Hepatocyte (in vitro differentiated cells): ENCODE measurements around the gene CABP1. TPM values are rescaled to one million over a fixed set of nuclear protein-coding genes. Genes with fewer than 3 reads are reported as not detected.

ENCODE experiments used
- DNase-seq: peaks from one replicate; pipeline ENCODE4 v3.0.0-alpha.2; 2016; ENCODE audit warnings: low spot score
- H2AFZ ChIP-seq: fragments of 200-600 bp; sonication (generic); 2 replicates; pipeline ENCODE4 v1.6.0; 2016; ENCODE audit warnings: antibody characterized with exemption, mild to moderate bottlenecking
- H3K27ac ChIP-seq: fragments of 200-600 bp; sonication (generic); 2 replicates; pipeline ENCODE4 v1.5.1; 2016; ENCODE audit warnings: mild to moderate bottlenecking
- H3K27me3 ChIP-seq: fragments of 200-600 bp; sonication (generic); 2 replicates; pipeline ENCODE4 v1.6.1; 2016
- H3K36me3 ChIP-seq: fragments of 200-600 bp; sonication (generic); replicated peaks from 2 replicates; pipeline ENCODE4 v1.5.1; 2016; ENCODE audit warnings: low read depth; ENCODE audit not compliant: insufficient read depth
- H3K4me1 ChIP-seq: fragments of 200-600 bp; sonication (generic); 2 replicates; pipeline ENCODE4 v1.5.1; 2016; ENCODE audit warnings: mild to moderate bottlenecking, moderate library complexity; ENCODE audit not compliant: insufficient read depth
- H3K4me2 ChIP-seq: fragments of 200-600 bp; sonication (generic); 2 replicates; pipeline ENCODE4 v1.6.0; 2016
- H3K4me3 ChIP-seq: fragments of 200-600 bp; sonication (generic); 2 replicates; pipeline ENCODE4 v1.5.1; 2016; ENCODE audit warnings: mild to moderate bottlenecking
- H3K79me2 ChIP-seq: fragments of 200-600 bp; sonication (generic); 2 replicates; pipeline ENCODE4 v1.6.0; 2017; ENCODE audit warnings: mild to moderate bottlenecking
- H3K9me2 ChIP-seq: fragments of 200-600 bp; sonication (generic); replicated peaks from 2 replicates; pipeline ENCODE4 v1.6.0; 2017; ENCODE audit warnings: mild to moderate bottlenecking; ENCODE audit not compliant: insufficient read depth
- H3K9me3 ChIP-seq: fragments of 200-600 bp; sonication (generic); 2 replicates; pipeline ENCODE4 v1.5.1; 2016; ENCODE audit warnings: low read depth, mild to moderate bottlenecking
- H4K20me1 ChIP-seq: fragments of 200-600 bp; sonication (generic); 2 replicates; pipeline ENCODE4 v1.6.0; 2016; ENCODE audit warnings: mild to moderate bottlenecking; ENCODE audit not compliant: insufficient read depth, poor library complexity, severe bottlenecking
- EZH2 ChIP-seq: fragments of 200-600 bp; sonication (generic); IDR thresholded peaks from 2 replicates; pipeline ENCODE4 v1.6.1; 2016; ENCODE audit warnings: antibody characterized with exemption, mild to moderate bottlenecking, borderline replicate concordance
- EZH2phosphoT487 ChIP-seq: fragments of 200-600 bp; sonication (generic); IDR thresholded peaks from one replicate; pipeline ENCODE4 v1.6.1; 2018; ENCODE audit warnings: antibody characterized with exemption, mild to moderate bottlenecking, low read depth, moderate library complexity; ENCODE audit not compliant: unreplicated experiment, severe bottlenecking
- WGBS: methylation state at CpG from one replicate; pipeline ENCODE4 v1.1.6; 2016; ENCODE audit warnings: low lambda C conversion rate; ENCODE audit errors: missing lambda C conversion rate; 5-methylcytosine and 5-hydroxymethylcytosine counted together
- polyA plus RNA-seq: library from polyadenylated mRNA; unstranded; fragments of >200 nt; fragmentation: Nextera tagmentation; extraction: Ambion mirVana; gene quantifications from 2 replicates; pipeline ENCODE4 v1.2.1, GENCODE V29; 2016
- total RNA-seq: library from RNA; depleted of rRNA; stranded (reverse); fragments of >200 nt; gene quantifications from 2 replicates; pipeline ENCODE4 v1.2.3, GENCODE V29; 2014
- TF ChIP-seq, protein P1 (sequence below): fragments of 200-600 bp; sonication (generic); IDR thresholded peaks from 2 replicates; pipeline ENCODE4 v1.5.1; 2016; ENCODE audit warnings: antibody characterized with exemption, mild to moderate bottlenecking; ENCODE audit not compliant: poor library complexity

CABP1 gene
- total and polyA plus RNA-seq, 2 experiments from 2014 or later, result 0.74 to 1.5 TPM

DNA sequence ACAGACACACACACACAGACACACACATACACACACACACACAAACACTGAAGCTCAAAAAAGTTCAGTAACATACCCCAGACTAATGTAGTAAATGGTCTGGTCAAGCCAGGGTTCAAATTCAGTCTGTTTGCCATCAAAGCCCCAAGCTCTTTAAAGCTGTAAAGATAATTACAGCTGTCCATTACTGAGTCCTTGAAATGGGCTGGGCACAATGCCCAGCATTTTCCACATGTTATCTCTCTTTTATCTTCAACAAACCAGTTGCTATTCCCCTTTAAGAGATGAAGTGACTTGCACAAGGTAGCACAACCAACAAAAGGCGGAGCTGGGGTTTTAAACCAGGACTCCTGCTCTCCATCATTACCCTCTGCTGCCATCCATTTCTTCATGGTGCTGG, 62.2 kb downstream of the CABP1 start:
- Histone ChIP-seq H3K9me2 (no peaks in the 10 kb centered on the region), H3K4me2 (no peak overlapping the region), H3K36me3 (no peaks in the 10 kb centered on the region), H3K9me3 (no peaks in the 10 kb centered on the region), H3K4me3 (no peak overlapping the region), H4K20me1 (peaks cover 3% of the 10 kb centered on the region), H3K4me1 (no peaks in the 10 kb centered on the region), H3K27ac (no peak overlapping the region), H3K27me3 (no peaks in the 10 kb centered on the region), H3K79me2 (peaks cover 21% of the 10 kb centered on the region), H2AFZ (no peak overlapping the region)
- no peak for DNase-seq
- WGBS, result 76% methylated on average over 1 of the region's 1 CpG
- no peak for TF ChIP-seq EZH2
- TF ChIP-seq, protein P1, sequence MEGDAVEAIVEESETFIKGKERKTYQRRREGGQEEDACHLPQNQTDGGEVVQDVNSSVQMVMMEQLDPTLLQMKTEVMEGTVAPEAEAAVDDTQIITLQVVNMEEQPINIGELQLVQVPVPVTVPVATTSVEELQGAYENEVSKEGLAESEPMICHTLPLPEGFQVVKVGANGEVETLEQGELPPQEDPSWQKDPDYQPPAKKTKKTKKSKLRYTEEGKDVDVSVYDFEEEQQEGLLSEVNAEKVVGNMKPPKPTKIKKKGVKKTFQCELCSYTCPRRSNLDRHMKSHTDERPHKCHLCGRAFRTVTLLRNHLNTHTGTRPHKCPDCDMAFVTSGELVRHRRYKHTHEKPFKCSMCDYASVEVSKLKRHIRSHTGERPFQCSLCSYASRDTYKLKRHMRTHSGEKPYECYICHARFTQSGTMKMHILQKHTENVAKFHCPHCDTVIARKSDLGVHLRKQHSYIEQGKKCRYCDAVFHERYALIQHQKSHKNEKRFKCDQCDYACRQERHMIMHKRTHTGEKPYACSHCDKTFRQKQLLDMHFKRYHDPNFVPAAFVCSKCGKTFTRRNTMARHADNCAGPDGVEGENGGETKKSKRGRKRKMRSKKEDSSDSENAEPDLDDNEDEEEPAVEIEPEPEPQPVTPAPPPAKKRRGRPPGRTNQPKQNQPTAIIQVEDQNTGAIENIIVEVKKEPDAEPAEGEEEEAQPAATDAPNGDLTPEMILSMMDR, result no peak
- TF ChIP-seq EZH2phosphoT487, result no peak

- DNase-seq, result no peak
- Histone ChIP-seq H3K79me2 (peaks cover 14% of the 10 kb centered on the region), H3K4me2 (no peak overlapping the region), H3K27me3 (no peaks in the 10 kb centered on the region), H3K9me2 (no peaks in the 10 kb centered on the region), H3K4me3 (no peak overlapping the region), H3K36me3 (no peaks in the 10 kb centered on the region), H3K9me3 (no peaks in the 10 kb centered on the region), H2AFZ (no peak overlapping the region), H3K27ac (no peak overlapping the region), H3K4me1 (no peaks in the 10 kb centered on the region), H4K20me1 (peaks cover 3% of the 10 kb centered on the region)
- TF ChIP-seq EZH2 (no peak), EZH2phosphoT487 (no peak)
- TF ChIP-seq, protein P1, result no peak
- 92% methylated on average over 11 of the region's 11 CpGs for WGBS
Measured at GRCh38 chr12:120703311-120703942, 63.0 kb downstream of the CABP1 start.

GRCh38 chr12:120705618-120706017, 65.2 kb downstream of the CABP1 start:
- Histone ChIP-seq H3K4me3 (no peak overlapping the region), H3K27me3 (no peaks in the 10 kb centered on the region), H2AFZ (no peak overlapping the region), H3K9me2 (no peaks in the 10 kb centered on the region), H3K4me2 (no peak overlapping the region), H3K79me2 (peaks cover 8% of the 10 kb centered on the region), H3K36me3 (no peaks in the 10 kb centered on the region), H3K27ac (no peak overlapping the region), H3K4me1 (peaks cover 7% of the 10 kb centered on the region), H3K9me3 (no peaks in the 10 kb centered on the region), H4K20me1 (no peaks in the 10 kb centered on the region)
- 85% methylated on average over 1 of the region's 1 CpG for WGBS
- no peak for DNase-seq
- no peak for TF ChIP-seq EZH2
- TF ChIP-seq EZH2phosphoT487, result no peak
- TF ChIP-seq, protein P1, result no peak
